Measurements from ENCODE around the gene F12.

- no peak for TF ChIP-seq CTCF (IDR thresholded peaks at IDR 0.05; ENCODE audit: borderline replicate concordance, extremely low read depth, low read length, poor library complexity, severe bottlenecking)
- TF ChIP-seq EZH2 (IDR thresholded peaks at IDR 0.05; ENCODE audit: borderline replicate concordance, low read depth, low read length, severe bottlenecking) = no peak
Measured at GRCh38 chr5:177444106-177445051, 35.0 kb upstream of the F12 start.
